A549 (cell line): ENCODE measurements around the gene ALDH4A1. TPM values are rescaled to one million over a fixed set of nuclear protein-coding genes. Genes with fewer than 3 reads are reported as not detected.

ENCODE experiments used
- ATAC-seq, 2 experiments: fragments of 200-7000 bp in 1 of 2; fragments of >200 bp in 1 of 2; cut with Nextera tagmentation in 1 of 2; cut with Tn5 transposase in 1 of 2; 3 replicates each; pipeline versions ENCODE4 v1.8.0 to v1.9.1; 2018 to 2020; ENCODE audit warnings: mild to moderate bottlenecking in 1 of 2, moderate library complexity in 1 of 2
- CTCF ChIA-PET: fragments of 300-600 bp; sonication (Branson Sonifier 250); formaldehyde crosslinking; extraction: SDS; loops from one replicate; lab custom pipeline; 2021; ENCODE audit warnings: antibody characterized with exemption, inconsistent platforms; lab: Yijun Ruan, JAX
- POLR2A ChIA-PET: fragments of 350-600 bp; formaldehyde crosslinking; extraction: SDS; loops from one replicate; lab custom pipeline; 2021; ENCODE audit warnings: antibody characterized with exemption, inconsistent platforms; lab: Yijun Ruan, JAX
- DNase-seq, 2 experiments: peaks; one replicate each; pipeline versions ENCODE4 v3.0.0 to v3.0.0-alpha.2; 2011 to 2016; ENCODE audit warnings: low read depth in 1 of 2, low spot score in 1 of 2
- FAIRE-seq: peaks from 2 replicates; lab custom pipeline; 2011; peaks lifted over from hg19 to GRCh38; lab: Jason Lieb, UNC
- H3K27ac ChIP-seq, 2 experiments: fragments of >200 bp; sonication (Bioruptor Twin); formaldehyde crosslinking; 3 replicates each; pipeline ENCODE4 v1.5.1; 2016 to 2017
- H3K4me1 ChIP-seq: fragments of >200 bp; sonication (Bioruptor Twin); formaldehyde crosslinking; 3 replicates; pipeline ENCODE4 v1.6.1; 2016
- H3K4me2 ChIP-seq: fragments of >200 bp; sonication (Bioruptor Twin); formaldehyde crosslinking; 3 replicates; pipeline ENCODE4 v1.6.1; 2016
- H3K4me3 ChIP-seq: fragments of >200 bp; sonication (Bioruptor Twin); formaldehyde crosslinking; 3 replicates; pipeline ENCODE4 v1.5.1; 2016
- H3K9me3 ChIP-seq: fragments of >200 bp; sonication (Bioruptor Twin); formaldehyde crosslinking; 3 replicates; pipeline ENCODE4 v1.6.1; 2016
- CBX2 ChIP-seq: fragments of 200-600 bp; sonication (generic); IDR thresholded peaks from 2 replicates; pipeline ENCODE4 v1.6.1; 2016; ENCODE audit warnings: low read depth, mild to moderate bottlenecking, borderline replicate concordance
- EHF ChIP-seq: fragments of 250-450 bp; sonication (Bioruptor Pico); IDR thresholded peaks from 2 replicates; pipeline ENCODE4 v1.5.0; 2020; ENCODE audit warnings: mild to moderate bottlenecking
- EHMT2 ChIP-seq: fragments of 200-600 bp; sonication (generic); IDR thresholded peaks from 2 replicates; pipeline ENCODE4 v1.6.1; 2016; ENCODE audit warnings: antibody characterized with exemption, low read depth, mild to moderate bottlenecking, moderate library complexity
- EP300 ChIP-seq, 2 experiments: fragments of >200 bp; sonication (Bioruptor Twin); formaldehyde crosslinking; IDR thresholded peaks; 2 replicates in 1 of 2; 3 replicates in 1 of 2; pipeline ENCODE4 v1.6.1; 2016 to 2017
- ESRRA ChIP-seq: fragments of 150-350 bp; IDR thresholded peaks from 2 replicates; pipeline ENCODE4 v1.6.1; 2014; ENCODE audit warnings: mild to moderate bottlenecking, low read length, borderline replicate concordance
- FOSL2 ChIP-seq, 2 experiments: fragments of 450-650 bp in 1 of 2; fragments of >200 bp in 1 of 2; sonication (Bioruptor Twin) in 1 of 2; formaldehyde crosslinking; IDR thresholded peaks; 2 replicates each; pipeline versions ENCODE4 v1.5.0 to v1.6.1; 2016 to 2020; ENCODE audit warnings: mild to moderate bottlenecking in 1 of 2, moderate library complexity in 1 of 2
- GATA3 ChIP-seq: IDR thresholded peaks from 2 replicates; pipeline ENCODE4 v1.6.1; 2012; ENCODE audit warnings: borderline replicate concordance
- HDAC2 ChIP-seq: fragments of 200-600 bp; sonication (generic); IDR thresholded peaks from 2 replicates; pipeline ENCODE4 v1.6.1; 2016
- HEYL ChIP-seq: fragments of 250-450 bp; sonication (Bioruptor Pico); IDR thresholded peaks from 2 replicates; pipeline ENCODE4 v1.8.0; 2021; ENCODE audit warnings: mild to moderate bottlenecking, moderate library complexity
- HOXA7 ChIP-seq: fragments of 250-450 bp; sonication (Bioruptor Pico); IDR thresholded peaks from 2 replicates; pipeline ENCODE4 v1.5.0; 2020; ENCODE audit warnings: mild to moderate bottlenecking, moderate library complexity
- JUNB ChIP-seq: fragments of >200 bp; sonication (Bioruptor Twin); formaldehyde crosslinking; IDR thresholded peaks from 2 replicates; pipeline ENCODE4 v1.6.1; 2016
- NFE2L2 ChIP-seq: fragments of 150-350 bp; conservative IDR thresholded peaks from 2 replicates; pipeline ENCODE4 v1.6.1; 2014; ENCODE audit warnings: low read length
- NR3C1 ChIP-seq: fragments of >200 bp; sonication (Bioruptor Twin); formaldehyde crosslinking; IDR thresholded peaks from 3 replicates; pipeline ENCODE4 v1.6.1; 2017
- PHF8 ChIP-seq: fragments of 200-600 bp; sonication (generic); IDR thresholded peaks from 2 replicates; pipeline ENCODE4 v1.6.1; 2016; ENCODE audit warnings: low read depth, mild to moderate bottlenecking, antibody characterized with exemption, moderate library complexity, borderline replicate concordance
- POLR2A ChIP-seq: IDR thresholded peaks from 2 replicates; pipeline ENCODE4 v1.6.1; 2012; ENCODE audit warnings: mild to moderate bottlenecking, low read length
- RARB ChIP-seq: fragments of 250-450 bp; sonication (Bioruptor Pico); IDR thresholded peaks from 2 replicates; pipeline ENCODE4 v1.8.0; 2021; ENCODE audit warnings: mild to moderate bottlenecking, moderate library complexity
- SREBF2 ChIP-seq: fragments of 450-650 bp; IDR thresholded peaks from 2 replicates; pipeline ENCODE4 v1.6.1; 2014; ENCODE audit warnings: mild to moderate bottlenecking, moderate library complexity
- TFCP2L1 ChIP-seq: fragments of 250-450 bp; sonication (Bioruptor Pico); IDR thresholded peaks from 2 replicates; pipeline ENCODE4 v1.5.0; 2021; ENCODE audit warnings: mild to moderate bottlenecking
- TP53 ChIP-seq: fragments of 250-450 bp; sonication (Bioruptor Pico); IDR thresholded peaks from 2 replicates; pipeline ENCODE4 v1.5.0; 2021; ENCODE audit warnings: mild to moderate bottlenecking, moderate library complexity
- ZC3H11A ChIP-seq: fragments of 450-650 bp; IDR thresholded peaks from 2 replicates; pipeline ENCODE4 v1.6.1; 2014; ENCODE audit warnings: antibody characterized with exemption, mild to moderate bottlenecking
- ZFP36 ChIP-seq: fragments of 450-650 bp; IDR thresholded peaks from 2 replicates; pipeline ENCODE4 v1.6.1; 2014; ENCODE audit warnings: borderline replicate concordance; ENCODE audit not compliant: partially characterized antibody
- WGBS: methylation state at CpG from one replicate; pipeline ENCODE4 v1.1.6; 2017; ENCODE audit errors: missing lambda C conversion rate; 5-methylcytosine and 5-hydroxymethylcytosine counted together
- polyA plus RNA-seq, 4 experiments: library from polyadenylated mRNA; depleted of rRNA in 3 of 4; stranded (reverse); fragments of >200 nt; fragmentation: RNase III in 1 of 4; extraction: RNeasy Plus Mini Kit Qiagen cat#74134 plus additional on column Dnase treatment in 1 of 4; gene quantifications; 2 replicates in 3 of 4; 3 replicates in 1 of 4; pipeline ENCODE4 v1.2.3, GENCODE V29; 2011 to 2017
- TF ChIP-seq, protein P1 (sequence below): IDR thresholded peaks from 2 replicates; pipeline ENCODE4 v1.6.1; 2012; ENCODE audit warnings: low read depth, borderline replicate concordance
- TF ChIP-seq, protein P2 (sequence below): fragments of 250-450 bp; sonication (Bioruptor Pico); IDR thresholded peaks from 2 replicates; pipeline ENCODE4 v1.5.0; 2021; ENCODE audit warnings: mild to moderate bottlenecking, moderate library complexity, borderline replicate concordance

Gene ALDH4A1
- polyA plus RNA-seq, 2 of the 4 experiments (the other 2 are of a cell fraction), result 9.4 to 15.4 TPM

DNA sequence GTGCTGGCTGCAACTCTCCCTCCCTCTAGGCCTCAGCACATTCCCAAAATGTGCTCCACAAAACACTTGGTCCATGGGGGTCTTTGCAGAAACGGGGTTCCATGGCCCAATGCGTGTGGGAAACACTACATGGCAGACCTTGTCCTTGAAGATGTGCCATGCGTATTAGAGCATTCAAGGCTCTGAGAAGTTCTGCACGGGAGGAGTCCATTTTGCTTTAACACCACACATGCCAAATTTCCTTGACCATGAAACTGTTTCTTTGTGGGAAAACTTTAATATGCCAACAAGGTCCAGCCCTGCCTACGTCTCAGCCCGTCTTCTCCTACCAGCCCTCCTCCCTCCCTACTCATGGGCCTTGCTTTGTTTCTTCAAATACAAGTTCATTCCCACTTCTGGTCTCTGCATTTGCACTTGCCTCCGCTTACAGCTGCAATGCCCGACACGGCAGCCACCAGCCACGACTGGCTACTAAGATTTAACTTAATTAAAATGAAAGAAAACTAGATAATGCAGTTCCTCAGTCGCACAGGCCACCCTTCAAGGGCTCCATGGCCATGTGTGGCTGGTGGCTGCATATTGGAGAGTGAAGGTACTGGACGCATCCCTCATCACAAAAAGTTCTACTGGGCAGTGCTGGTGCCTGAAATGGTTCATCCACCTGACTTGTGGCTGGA, 23.7 kb downstream of the ALDH4A1 start:
- TF ChIP-seq HDAC2 (no peak), FOSL2 (IDR thresholded peaks at IDR 0.05) (no peak), FOSL2 (CRISPR knock-in tag; IDR thresholded peaks at IDR 0.05) (no peak), RARB (CRISPR knock-in tag) (no peak), CBX2 (no peak), TFCP2L1 (CRISPR knock-in tag) (no peak), POLR2A (no peak), PHF8 (no peak), ZC3H11A (no peak), GATA3 (no peak), JUNB (no peak)
- TF ChIP-seq, protein P1, sequence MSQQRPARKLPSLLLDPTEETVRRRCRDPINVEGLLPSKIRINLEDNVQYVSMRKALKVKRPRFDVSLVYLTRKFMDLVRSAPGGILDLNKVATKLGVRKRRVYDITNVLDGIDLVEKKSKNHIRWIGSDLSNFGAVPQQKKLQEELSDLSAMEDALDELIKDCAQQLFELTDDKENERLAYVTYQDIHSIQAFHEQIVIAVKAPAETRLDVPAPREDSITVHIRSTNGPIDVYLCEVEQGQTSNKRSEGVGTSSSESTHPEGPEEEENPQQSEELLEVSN, result no peak
- TF ChIP-seq, protein P2, sequence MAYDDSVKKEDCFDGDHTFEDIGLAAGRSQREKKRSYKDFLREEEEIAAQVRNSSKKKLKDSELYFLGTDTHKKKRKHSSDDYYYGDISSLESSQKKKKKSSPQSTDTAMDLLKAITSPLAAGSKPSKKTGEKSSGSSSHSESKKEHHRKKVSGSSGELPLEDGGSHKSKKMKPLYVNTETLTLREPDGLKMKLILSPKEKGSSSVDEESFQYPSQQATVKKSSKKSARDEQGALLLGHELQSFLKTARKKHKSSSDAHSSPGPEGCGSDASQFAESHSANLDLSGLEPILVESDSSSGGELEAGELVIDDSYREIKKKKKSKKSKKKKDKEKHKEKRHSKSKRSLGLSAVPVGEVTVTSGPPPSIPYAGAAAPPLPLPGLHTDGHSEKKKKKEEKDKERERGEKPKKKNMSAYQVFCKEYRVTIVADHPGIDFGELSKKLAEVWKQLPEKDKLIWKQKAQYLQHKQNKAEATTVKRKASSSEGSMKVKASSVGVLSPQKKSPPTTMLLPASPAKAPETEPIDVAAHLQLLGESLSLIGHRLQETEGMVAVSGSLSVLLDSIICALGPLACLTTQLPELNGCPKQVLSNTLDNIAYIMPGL (CRISPR knock-in tag), result no peak
- 69% methylated on average over 12 of the region's 12 CpGs for WGBS
- DNase-seq (no peak), ATAC-seq (no peak), FAIRE-seq (no peak)
- no peaks in the 10 kb centered on the region for H3K9me3 ChIP-seq
- no peaks in the 10 kb centered on the region for H3K4me1 ChIP-seq
- H3K27ac ChIP-seq, result no peak overlapping the region
- no peak overlapping the region for H3K4me3 ChIP-seq
- ChIA-PET CTCF (interaction anchor here (1.7 to 9.6 kb wide), 2 partner anchors 16 to 281 kb away, joined by 4 to 73 read pairs; no protein-coding TSS in a partner anchor), POLR2A (no interaction called here)
- H3K4me2 ChIP-seq, result no peak overlapping the region

DNA sequence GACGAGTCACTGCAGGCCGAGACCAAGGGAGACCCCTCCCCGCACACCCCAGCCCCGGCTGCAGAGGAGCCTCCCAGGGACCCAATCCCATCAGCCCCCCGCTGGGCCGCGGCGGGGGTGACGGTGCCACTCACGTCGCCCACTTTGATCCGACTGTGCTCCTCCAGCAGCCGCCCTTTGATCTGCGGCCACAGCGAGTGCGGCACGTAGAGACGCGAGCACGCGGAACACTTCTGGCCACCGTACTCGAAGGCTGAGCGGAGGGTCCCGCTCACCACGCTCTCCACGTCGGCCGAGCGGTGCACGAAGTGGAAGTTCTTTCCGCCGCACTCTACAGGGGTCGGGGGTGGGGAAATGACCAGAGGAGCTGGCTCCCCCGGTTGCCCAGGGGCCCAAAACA, 25.1 kb downstream of the ALDH4A1 start:
- Histone ChIP-seq H3K27ac (no peak overlapping the region), H3K4me2 (no peak overlapping the region), H3K4me3 (no peak overlapping the region)
- no peak for DNase-seq
- no peak for FAIRE-seq
- ATAC-seq, result no peak
- TF ChIP-seq NFE2L2, result no peak
- TF ChIP-seq, all 56 proteins: peak for 0
- CTCF ChIA-PET, result interaction anchor here (1.7 to 9.6 kb wide), 2 partner anchors 14 to 280 kb away, joined by 4 to 73 read pairs; no protein-coding TSS in a partner anchor
- 90% methylated on average over 26 of the region's 35 CpGs for WGBS
- Histone ChIP-seq H3K9me3 (no peaks in the 10 kb centered on the region), H3K4me1 (no peaks in the 10 kb centered on the region)
- POLR2A ChIA-PET, result no interaction called here

DNA sequence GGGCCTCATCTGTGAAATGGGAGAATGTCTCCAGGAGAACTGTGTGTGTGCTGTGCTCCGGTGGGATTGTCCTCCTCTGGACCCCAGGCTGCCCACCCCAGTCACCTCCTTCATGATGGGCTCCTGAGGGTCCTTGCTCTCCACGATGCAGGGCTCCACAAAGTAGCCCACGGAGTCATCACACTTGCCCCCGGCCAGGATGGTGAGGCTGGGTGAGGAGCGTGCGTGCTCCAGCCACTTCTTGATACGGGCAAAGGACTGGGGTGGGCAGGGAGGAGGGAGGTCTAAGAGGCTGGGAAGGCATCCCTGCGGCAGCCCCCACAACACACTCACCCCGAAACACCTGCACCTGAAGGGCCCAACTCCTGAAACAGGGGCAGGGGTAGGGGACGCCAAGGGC, 26.1 kb downstream of the ALDH4A1 start:
- H3K27ac ChIP-seq, result no peak overlapping the region
- ATAC-seq (no peak), FAIRE-seq (no peak), DNase-seq (no peak)
- TF ChIP-seq ESRRA (no peak), TP53 (CRISPR knock-in tag) (no peak), EHMT2 (no peak), ZFP36 (no peak), NR3C1 (no peak), JUNB (no peak), FOSL2 (IDR thresholded peaks at IDR 0.05) (no peak), FOSL2 (CRISPR knock-in tag; IDR thresholded peaks at IDR 0.05) (no peak)
- POLR2A ChIA-PET, result no interaction called here
- H3K9me3 ChIP-seq, result no peaks in the 10 kb centered on the region
- 82% methylated on average over 7 of the region's 10 CpGs for WGBS
- no peak overlapping the region for H3K4me3 ChIP-seq
- no peaks in the 10 kb centered on the region for H3K4me1 ChIP-seq
- H3K4me2 ChIP-seq, result no peak overlapping the region
- CTCF ChIA-PET, result interaction anchor here (1.0 to 9.6 kb wide), 13 partner anchors 8 to 282 kb away, joined by 3 to 73 read pairs (median 4); no protein-coding TSS in a partner anchor

DNA sequence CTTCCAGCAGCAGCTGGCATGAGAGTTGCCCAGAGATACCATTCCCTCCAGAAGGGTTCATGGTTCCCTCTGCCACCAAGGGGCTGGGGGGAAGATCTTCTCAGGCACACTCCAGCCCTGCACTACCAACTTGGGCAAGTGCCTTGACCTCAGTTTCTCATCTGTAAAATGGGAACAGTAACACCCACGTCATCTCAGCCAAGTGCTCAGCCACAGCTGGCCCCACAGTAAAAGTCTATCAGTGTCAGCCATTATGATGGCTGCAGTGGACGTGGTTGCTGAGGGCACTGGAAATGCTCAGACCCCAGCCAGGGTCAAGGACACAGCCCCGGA, 26.6 kb downstream of the ALDH4A1 start:
- FAIRE-seq (no peak), ATAC-seq (no peak)
- no peak for TF ChIP-seq EHF (CRISPR knock-in tag)
- no peak for TF ChIP-seq RARB (CRISPR knock-in tag)
- TF ChIP-seq HOXA7 (CRISPR knock-in tag), result no peak
- TF ChIP-seq ZFP36, result no peak
- TF ChIP-seq EP300 (IDR thresholded peaks at IDR 0.05), result no peak
- TF ChIP-seq HEYL (CRISPR knock-in tag), result no peak
- TF ChIP-seq POLR2A, result no peak
- no peak for TF ChIP-seq CBX2
- TF ChIP-seq SREBF2, result no peak
- TF ChIP-seq, all 56 proteins: peak for 0
- Histone ChIP-seq H3K9me3 (no peaks in the 10 kb centered on the region), H3K27ac (no peak overlapping the region), H3K4me3 (no peak overlapping the region), H3K4me1 (no peaks in the 10 kb centered on the region), H3K4me2 (no peak overlapping the region)
- ChIA-PET POLR2A (no interaction called here), CTCF (interaction anchor here (0.6 to 9.6 kb wide), 37 partner anchors 8 to 466 kb away, joined by 3 to 73 read pairs (median 4); no protein-coding TSS in a partner anchor)
- no peak for DNase-seq
- 66% methylated on average over 3 of the region's 3 CpGs for WGBS
